DND-41 (cell line): ENCODE measurements around the gene GTF2A1.

Source experiments
- ATAC-seq: fragments of 200-7000 bp; cut with Tn5 transposase; 3 replicates; pipeline ENCODE4 v1.9.1; 2021; ENCODE audit warnings: low read depth; ENCODE audit not compliant: insufficient read depth
- DNase-seq: peaks from one replicate; pipeline ENCODE4 v3.0.0-alpha.2; 2020
- H2AFZ ChIP-seq: 2 replicates; pipeline ENCODE4 v1.6.0; 2012; ENCODE audit warnings: low read depth, low read length
- H3K27ac ChIP-seq: 2 replicates; pipeline ENCODE4 v1.5.1; 2012; ENCODE audit warnings: low read length, inconsistent platforms
- H3K27me3 ChIP-seq: fragments of 200-600 bp; sonication (generic); 2 replicates; pipeline ENCODE4 v1.6.0; 2012; ENCODE audit warnings: low read length, mild to moderate bottlenecking, inconsistent platforms; ENCODE audit not compliant: insufficient read depth, poor library complexity
- H3K36me3 ChIP-seq: 2 replicates; pipeline ENCODE4 v1.5.1; 2012; ENCODE audit warnings: low read length, inconsistent platforms; ENCODE audit not compliant: insufficient read depth
- H3K4me1 ChIP-seq: 2 replicates; pipeline ENCODE4 v1.5.1; 2012; ENCODE audit warnings: mild to moderate bottlenecking, low read length; ENCODE audit not compliant: insufficient read depth
- H3K4me2 ChIP-seq: 2 replicates; pipeline ENCODE4 v1.6.0; 2012; ENCODE audit warnings: mild to moderate bottlenecking, moderate library complexity, low read length, inconsistent platforms; ENCODE audit not compliant: insufficient read depth
- H3K4me3 ChIP-seq, 2 experiments: fragments of 200-600 bp in 1 of 2; shearing (Covaris generic) in 1 of 2; 2 replicates each; pipeline ENCODE4 v1.5.1; 2012 to 2016; ENCODE audit warnings: inconsistent platforms in 2 of 2, low read length in 2 of 2, mild to moderate bottlenecking in 2 of 2, low read depth in 1 of 2, moderate library complexity in 1 of 2
- H3K79me2 ChIP-seq: 2 replicates; pipeline ENCODE4 v1.6.0; 2012; ENCODE audit warnings: low read length, inconsistent platforms; ENCODE audit not compliant: insufficient read depth
- H3K9ac ChIP-seq: 2 replicates; pipeline ENCODE4 v1.6.0; 2012; ENCODE audit warnings: low read depth, mild to moderate bottlenecking, inconsistent platforms, low read length, moderate library complexity
- H3K9me3 ChIP-seq: 2 replicates; pipeline ENCODE4 v1.5.1; 2012; ENCODE audit warnings: low read length, moderate library complexity, mild to moderate bottlenecking, inconsistent platforms; ENCODE audit not compliant: insufficient read depth, severe bottlenecking
- H4K20me1 ChIP-seq: 2 replicates; pipeline ENCODE4 v1.6.0; 2012; ENCODE audit warnings: low read length; ENCODE audit not compliant: insufficient read depth
- EZH2 ChIP-seq: IDR thresholded peaks from 3 replicates; pipeline ENCODE4 v1.6.1; 2012; ENCODE audit warnings: borderline replicate concordance, low read depth, mild to moderate bottlenecking, moderate library complexity, low read length, inconsistent platforms; ENCODE audit not compliant: severe bottlenecking
- TF ChIP-seq, protein P1 (sequence below): IDR thresholded peaks from 2 replicates; pipeline ENCODE4 v1.5.1; 2012; ENCODE audit warnings: borderline replicate concordance, low read length, moderate library complexity, mild to moderate bottlenecking; ENCODE audit not compliant: poor library complexity, severe bottlenecking; ENCODE audit errors: extremely low read depth

GTF2A1 gene

DNA sequence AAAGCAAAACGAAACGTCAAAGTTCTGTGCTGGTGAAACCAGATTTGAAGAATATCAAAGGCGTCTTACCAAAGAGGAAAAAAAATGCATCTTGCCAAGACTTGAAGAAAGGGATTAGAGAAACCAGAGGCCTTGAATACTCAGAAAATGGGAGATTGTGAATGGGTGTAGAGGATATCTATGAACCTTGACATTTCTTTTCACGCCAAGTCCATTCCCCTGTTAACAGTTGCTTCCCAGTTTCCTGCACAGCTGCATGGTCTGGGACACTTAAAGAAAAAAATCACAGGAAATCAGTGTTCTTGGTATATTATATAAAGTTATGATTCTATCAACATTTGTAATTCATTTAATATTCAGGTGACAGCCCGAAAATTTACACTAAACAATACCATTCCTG lies 1.4 kb upstream of the GTF2A1 start:
- Histone ChIP-seq H4K20me1 (peaks cover 4% of the 10 kb centered on the region; the same call in 1 of the 2 replicates), H3K36me3 (no peaks in the 10 kb centered on the region; the same call in 1 of the 2 replicates), H3K4me3 (peak overlapping the region in 1 of 2 experiments; percentile 62; a peak in 2 of 4 replicates), H3K79me2 (peaks cover 33% of the 10 kb centered on the region), H3K9ac (peak overlapping the region; percentile 97), H2AFZ (peak overlapping the region; percentile 48), H3K27ac (peak overlapping the region; percentile 93), H3K9me3 (no peaks in the 10 kb centered on the region), H3K4me1 (peaks cover 35% of the 10 kb centered on the region), H3K4me2 (peak overlapping the region; percentile 60), H3K27me3 (no peaks in the 10 kb centered on the region)
- TF ChIP-seq EZH2: no peak
- TF ChIP-seq, protein P1, sequence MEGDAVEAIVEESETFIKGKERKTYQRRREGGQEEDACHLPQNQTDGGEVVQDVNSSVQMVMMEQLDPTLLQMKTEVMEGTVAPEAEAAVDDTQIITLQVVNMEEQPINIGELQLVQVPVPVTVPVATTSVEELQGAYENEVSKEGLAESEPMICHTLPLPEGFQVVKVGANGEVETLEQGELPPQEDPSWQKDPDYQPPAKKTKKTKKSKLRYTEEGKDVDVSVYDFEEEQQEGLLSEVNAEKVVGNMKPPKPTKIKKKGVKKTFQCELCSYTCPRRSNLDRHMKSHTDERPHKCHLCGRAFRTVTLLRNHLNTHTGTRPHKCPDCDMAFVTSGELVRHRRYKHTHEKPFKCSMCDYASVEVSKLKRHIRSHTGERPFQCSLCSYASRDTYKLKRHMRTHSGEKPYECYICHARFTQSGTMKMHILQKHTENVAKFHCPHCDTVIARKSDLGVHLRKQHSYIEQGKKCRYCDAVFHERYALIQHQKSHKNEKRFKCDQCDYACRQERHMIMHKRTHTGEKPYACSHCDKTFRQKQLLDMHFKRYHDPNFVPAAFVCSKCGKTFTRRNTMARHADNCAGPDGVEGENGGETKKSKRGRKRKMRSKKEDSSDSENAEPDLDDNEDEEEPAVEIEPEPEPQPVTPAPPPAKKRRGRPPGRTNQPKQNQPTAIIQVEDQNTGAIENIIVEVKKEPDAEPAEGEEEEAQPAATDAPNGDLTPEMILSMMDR: no peak
- no peak for ATAC-seq
- DNase-seq: no peak

DNA sequence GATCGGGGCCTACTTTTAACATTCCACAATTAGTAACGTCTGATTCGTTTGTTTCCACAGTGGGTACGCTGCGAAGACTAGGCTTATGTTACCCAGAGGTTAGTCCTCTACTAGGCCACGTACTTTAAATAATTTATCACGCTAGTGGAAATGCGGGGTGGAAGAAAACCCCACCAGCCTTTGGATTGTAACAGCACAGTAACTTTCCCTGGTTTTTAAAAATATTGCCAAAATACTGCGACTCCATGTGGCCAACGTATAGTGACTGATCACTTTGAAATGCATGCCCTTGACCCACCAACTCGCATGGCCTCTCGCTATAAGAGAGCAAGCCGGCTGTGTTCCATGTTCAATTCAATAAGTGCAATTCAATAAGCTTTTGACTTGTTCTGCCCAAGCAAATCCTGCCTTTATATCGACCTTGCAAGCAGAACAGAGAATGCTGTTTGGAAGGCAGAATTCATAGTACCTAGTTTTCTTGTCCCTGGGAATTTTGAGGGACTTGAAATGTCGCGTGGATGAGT lies 882 bp upstream of the GTF2A1 start:
- Histone ChIP-seq H3K9ac (peak overlapping the region; percentile 97), H3K4me2 (peak overlapping the region; percentile 60), H3K4me3 (peak overlapping the region; percentile 4 to 62; a peak in 3 of 4 replicates), H3K27me3 (no peaks in the 10 kb centered on the region), H3K4me1 (peaks cover 40% of the 10 kb centered on the region), H3K9me3 (no peaks in the 10 kb centered on the region), H3K27ac (peak overlapping the region; percentile 93), H3K36me3 (peaks cover 4% of the 10 kb centered on the region), H2AFZ (peak overlapping the region; percentile 48), H4K20me1 (peaks cover 4% of the 10 kb centered on the region; the same call in 1 of the 2 replicates), H3K79me2 (peaks cover 38% of the 10 kb centered on the region)
- TF ChIP-seq, protein P1: no peak
- no peak for TF ChIP-seq EZH2
- ATAC-seq: no peak
- no peak for DNase-seq

DNA sequence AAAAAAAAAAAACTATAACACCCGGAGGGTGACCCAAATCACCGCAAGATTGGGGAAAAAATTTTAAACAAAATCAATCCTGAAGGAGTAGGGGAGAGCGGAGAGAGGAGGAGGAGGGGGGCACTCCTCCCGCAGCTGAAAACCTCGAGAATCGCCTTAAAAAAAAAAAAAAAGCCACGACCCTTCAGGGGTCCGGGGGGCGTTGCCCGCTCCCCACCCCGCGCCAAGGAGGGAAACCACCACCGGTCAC lies 254 bp downstream of the GTF2A1 start:
- TF ChIP-seq EZH2: no peak
- TF ChIP-seq, protein P1: no peak

More for the DNA sequence above, 254 bp downstream of the GTF2A1 start:
- no peak overlapping the region for H2AFZ ChIP-seq
- peaks cover 15% of the 10 kb centered on the region for H3K36me3 ChIP-seq
- H3K9ac ChIP-seq: peak overlapping the region; percentile 97
- DNase-seq (no peak), ATAC-seq (no peak)
- H4K20me1 ChIP-seq: peaks cover 4% of the 10 kb centered on the region; the same call in 1 of the 2 replicates
- H3K79me2 ChIP-seq: peaks cover 49% of the 10 kb centered on the region
- peak overlapping the region; percentile 62 to 87; a peak in 3 of 4 replicates for H3K4me3 ChIP-seq
- no peaks in the 10 kb centered on the region for H3K27me3 ChIP-seq
- H3K4me1 ChIP-seq: peaks cover 51% of the 10 kb centered on the region
- peak overlapping the region; percentile 96 for H3K27ac ChIP-seq
- H3K9me3 ChIP-seq: no peaks in the 10 kb centered on the region
- peak overlapping the region; percentile 37 for H3K4me2 ChIP-seq
